ENCODE measurements around the gene HAGHL.

The HAGHL gene

DNA sequence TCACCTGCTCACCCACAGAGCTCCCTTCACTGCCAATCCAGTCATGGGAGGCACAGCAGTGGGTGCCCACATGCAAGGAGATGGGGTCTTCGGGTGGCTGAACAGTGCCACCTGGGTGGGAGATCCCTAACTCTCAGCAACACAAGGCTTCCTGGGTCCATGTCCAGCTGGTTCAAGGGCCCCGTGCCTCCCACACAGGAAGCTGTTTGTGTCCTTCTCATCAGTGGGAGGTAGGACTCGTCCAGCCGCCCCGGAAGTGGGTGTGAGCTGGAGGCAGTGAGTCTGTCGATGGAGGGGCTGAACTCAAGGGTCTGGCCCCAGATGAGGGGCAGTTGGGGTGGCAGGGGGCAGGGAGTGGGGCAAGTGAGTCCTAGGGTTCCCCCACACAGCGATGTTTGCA is 22.9 kb upstream of the HAGHL start:
- H3K27me3 ChIP-seq (replicated peaks; ENCODE audit: control insufficient read depth, insufficient read depth, low read length): peaks cover 67% of the 10 kb centered on the region
- no peak overlapping the region for H3K4me3 ChIP-seq (ENCODE audit: low read length)
- no peaks in the 10 kb centered on the region for H3K4me1 ChIP-seq (ENCODE audit: control insufficient read depth, insufficient read depth, low read length)
- H3K36me3 ChIP-seq (ENCODE audit: control insufficient read depth, insufficient read depth, low read length, severe bottlenecking): no peaks in the 10 kb centered on the region
- no peaks in the 10 kb centered on the region for H3K9me3 ChIP-seq (ENCODE audit: control insufficient read depth, low read length)
- DNase-seq (ENCODE audit: low read depth): no peak
- no peak overlapping the region for H3K9ac ChIP-seq (ENCODE audit: low read length)

- Histone ChIP-seq H3K9me3 (ENCODE audit: control insufficient read depth, low read length) (no peaks in the 10 kb centered on the region), H3K4me3 (ENCODE audit: low read length) (no peak overlapping the region), H3K4me1 (ENCODE audit: control insufficient read depth, insufficient read depth, low read length) (peaks cover 2% of the 10 kb centered on the region), H3K9ac (ENCODE audit: low read length) (no peak overlapping the region), H3K27me3 (replicated peaks; ENCODE audit: control insufficient read depth, insufficient read depth, low read length) (peaks cover 73% of the 10 kb centered on the region), H3K36me3 (ENCODE audit: control insufficient read depth, insufficient read depth, low read length, severe bottlenecking) (no peaks in the 10 kb centered on the region)
- no peak for DNase-seq (ENCODE audit: low read depth)
These were observed 22.1 kb upstream of the HAGHL start for GRCh38 chr16:704552-705380.

DNA sequence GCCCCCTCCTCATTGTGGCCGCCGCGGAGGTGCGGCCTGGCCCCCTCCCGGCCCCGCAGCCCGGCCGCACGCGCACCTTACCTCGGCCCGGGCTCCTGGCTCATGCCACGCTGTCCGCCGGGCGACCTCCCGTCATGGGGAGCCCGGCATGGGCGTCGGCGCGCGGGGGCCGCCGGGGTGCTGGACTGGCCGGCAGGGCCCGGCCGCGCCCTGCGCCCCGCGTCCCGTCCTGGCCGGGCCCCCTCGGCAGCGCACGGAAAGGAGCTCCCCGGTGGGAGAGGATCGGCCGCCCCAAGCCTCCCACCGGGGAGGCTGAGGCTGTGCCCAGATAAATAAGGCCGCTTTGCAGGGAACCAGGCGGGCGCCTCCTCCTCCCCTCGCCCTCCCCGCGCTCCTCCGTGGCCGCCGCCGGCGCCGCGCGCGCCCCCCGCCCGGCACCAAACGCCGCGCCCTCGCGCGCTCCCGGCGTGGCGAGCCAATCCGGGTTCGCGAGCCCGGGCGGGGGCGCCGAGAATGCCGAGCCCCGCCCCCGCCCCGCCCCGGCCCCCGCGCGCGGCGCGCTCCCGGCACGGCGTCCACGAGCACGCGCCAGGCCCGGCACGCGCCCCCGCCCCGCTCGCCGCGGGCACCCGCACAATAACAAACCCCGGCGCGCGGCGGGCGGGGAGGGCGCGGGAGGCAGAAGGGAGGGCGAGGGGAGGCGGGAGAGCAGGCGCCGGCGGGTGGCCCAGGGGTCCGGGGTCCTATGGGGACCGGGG is 21.3 kb upstream of the HAGHL start, which contains the start of gene FBXL16:
Gene FBXL16 (minus strand): TSS at position 371 of the 758 bp plus-strand sequence. CDS start 8,396 bp downstream, outside the sequence.
- H3K4me1 ChIP-seq (ENCODE audit: control insufficient read depth, insufficient read depth, low read length): peaks cover 7% of the 10 kb centered on the region
- no peak within 1 kb of the TSS for H3K9ac ChIP-seq (ENCODE audit: low read length)
- H3K27me3 ChIP-seq (replicated peaks; ENCODE audit: control insufficient read depth, insufficient read depth, low read length): peaks cover 75% of the 10 kb centered on the region
- peak; percentile 58 for DNase-seq (ENCODE audit: low read depth)
- no peak within 1 kb of the TSS for H3K4me3 ChIP-seq (ENCODE audit: low read length)
- no peaks in the 10 kb centered on the region for H3K36me3 ChIP-seq (ENCODE audit: control insufficient read depth, insufficient read depth, low read length, severe bottlenecking)
- H3K9me3 ChIP-seq (ENCODE audit: control insufficient read depth, low read length): no peaks in the 10 kb centered on the region

GRCh38 chr16:706189-707061 is 20.5 kb upstream of the HAGHL start:
- Histone ChIP-seq H3K4me1 (ENCODE audit: control insufficient read depth, insufficient read depth, low read length) (peaks cover 7% of the 10 kb centered on the region), H3K27me3 (replicated peaks; ENCODE audit: control insufficient read depth, insufficient read depth, low read length) (peaks cover 74% of the 10 kb centered on the region), H3K9me3 (ENCODE audit: control insufficient read depth, low read length) (no peaks in the 10 kb centered on the region), H3K36me3 (ENCODE audit: control insufficient read depth, insufficient read depth, low read length, severe bottlenecking) (no peaks in the 10 kb centered on the region), H3K4me3 (ENCODE audit: low read length) (no peak overlapping the region), H3K9ac (ENCODE audit: low read length) (no peak overlapping the region)
- no peak for DNase-seq (ENCODE audit: low read depth)

DNA sequence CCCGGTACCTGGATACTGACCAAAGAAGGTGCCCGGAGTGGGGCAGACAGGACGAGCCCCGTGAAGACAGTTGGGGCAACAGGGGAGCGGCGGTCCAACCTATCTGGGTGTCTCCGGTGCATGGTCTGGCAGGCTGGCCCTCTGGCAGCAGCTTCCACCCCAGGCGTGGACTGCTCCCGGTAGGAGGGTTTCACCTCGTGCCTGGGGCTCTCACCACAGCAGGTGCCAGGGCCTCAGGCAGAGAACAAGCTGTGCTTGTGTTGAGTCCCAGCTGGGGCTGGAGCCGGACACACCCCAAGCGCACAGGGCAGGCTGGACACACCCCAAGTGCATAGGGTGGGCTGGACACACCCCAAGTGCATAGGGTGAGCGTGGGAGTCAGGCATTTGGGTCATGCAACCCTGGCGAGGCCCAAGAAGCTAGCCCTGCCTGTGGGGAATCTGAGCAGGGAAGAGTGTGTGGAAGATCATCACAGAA is 19.8 kb upstream of the HAGHL start:
- H3K4me1 ChIP-seq (ENCODE audit: control insufficient read depth, insufficient read depth, low read length): peaks cover 9% of the 10 kb centered on the region
- no peaks in the 10 kb centered on the region for H3K36me3 ChIP-seq (ENCODE audit: control insufficient read depth, insufficient read depth, low read length, severe bottlenecking)
- no peak overlapping the region for H3K9ac ChIP-seq (ENCODE audit: low read length)
- H3K4me3 ChIP-seq (ENCODE audit: low read length): no peak overlapping the region
- H3K9me3 ChIP-seq (ENCODE audit: control insufficient read depth, low read length): no peaks in the 10 kb centered on the region
- no peak for DNase-seq (ENCODE audit: low read depth)
- H3K27me3 ChIP-seq (replicated peaks; ENCODE audit: control insufficient read depth, insufficient read depth, low read length): peaks cover 69% of the 10 kb centered on the region

DNA sequence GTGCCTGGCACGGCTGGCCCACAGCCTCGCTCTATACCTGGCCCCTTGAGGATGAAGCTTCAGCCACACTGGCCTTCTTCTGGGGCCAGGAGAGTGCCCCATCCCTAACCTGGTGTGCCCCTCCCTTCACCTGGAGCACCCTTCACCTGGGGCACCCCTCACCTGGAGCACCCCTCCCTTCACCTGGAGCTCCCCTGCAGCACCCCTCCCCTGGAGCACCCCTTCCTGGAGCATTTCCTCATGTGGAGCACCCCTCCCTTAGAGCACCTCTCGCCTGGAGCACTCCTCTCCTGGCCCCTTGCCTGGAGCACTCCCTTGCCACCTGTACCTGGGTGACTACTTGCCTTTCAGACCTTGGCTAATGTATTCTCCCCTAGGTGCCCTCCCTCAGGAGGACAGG is 18.9 kb upstream of the HAGHL start:
- Histone ChIP-seq H3K4me3 (ENCODE audit: low read length) (no peak overlapping the region), H3K9ac (ENCODE audit: low read length) (no peak overlapping the region), H3K4me1 (ENCODE audit: control insufficient read depth, insufficient read depth, low read length) (peaks cover 15% of the 10 kb centered on the region), H3K36me3 (ENCODE audit: control insufficient read depth, insufficient read depth, low read length, severe bottlenecking) (no peaks in the 10 kb centered on the region), H3K9me3 (ENCODE audit: control insufficient read depth, low read length) (no peaks in the 10 kb centered on the region), H3K27me3 (replicated peaks; ENCODE audit: control insufficient read depth, insufficient read depth, low read length) (peaks cover 60% of the 10 kb centered on the region)
- DNase-seq (ENCODE audit: low read depth): no peak

- no peaks in the 10 kb centered on the region for H3K36me3 ChIP-seq (ENCODE audit: control insufficient read depth, insufficient read depth, low read length, severe bottlenecking)
- H3K4me1 ChIP-seq (ENCODE audit: control insufficient read depth, insufficient read depth, low read length): peaks cover 15% of the 10 kb centered on the region
These were observed 17.9 kb upstream of the HAGHL start for GRCh38 chr16:708959-709358.

DNA sequence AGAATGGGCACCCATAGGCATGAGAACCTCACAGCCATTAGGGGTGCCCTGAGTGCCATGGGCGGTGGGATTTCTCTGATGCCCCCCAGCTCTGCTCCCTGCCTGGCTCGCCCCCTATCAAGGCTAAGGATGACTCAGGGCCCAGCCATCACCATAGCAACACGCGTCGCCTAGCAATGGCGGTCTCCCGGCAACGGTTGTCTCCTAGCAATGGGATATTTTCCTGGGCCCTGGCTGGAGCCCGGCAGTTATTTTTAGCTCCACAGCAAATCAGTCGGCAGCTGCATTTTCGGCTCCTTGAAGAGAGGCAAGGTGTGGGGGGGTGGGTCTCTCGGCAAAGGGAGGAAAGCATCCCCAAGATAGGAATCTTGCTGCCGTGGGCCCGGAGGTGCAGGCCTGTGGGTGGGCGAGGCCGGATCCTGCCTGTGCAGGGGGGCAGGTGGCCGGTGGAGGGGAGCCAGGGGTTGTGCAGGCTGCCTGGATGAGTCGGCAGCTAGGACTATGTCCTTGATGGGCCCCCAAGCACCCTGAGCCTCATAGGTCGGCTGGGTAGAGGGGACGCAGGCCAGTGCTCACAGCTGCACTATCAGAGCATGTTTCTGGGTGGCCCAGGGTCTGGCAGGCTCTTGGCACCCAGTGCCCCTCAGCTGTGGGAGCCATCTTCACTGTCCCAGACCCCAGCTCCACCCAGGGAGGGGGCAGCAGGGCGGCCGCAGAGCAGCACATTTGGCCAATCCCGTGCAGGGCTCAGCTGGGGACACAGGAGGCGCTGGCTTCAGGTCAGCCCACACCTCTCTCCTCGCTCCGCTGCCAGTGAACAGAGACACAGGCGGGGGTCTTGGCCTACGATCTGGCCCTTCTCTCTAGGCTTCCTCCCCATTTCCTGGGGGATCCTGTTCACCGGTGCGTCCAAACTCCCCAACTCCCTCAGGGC is 17.1 kb upstream of the HAGHL start:
- H3K9ac ChIP-seq (ENCODE audit: low read length): no peak overlapping the region
- no peak overlapping the region for H3K4me3 ChIP-seq (ENCODE audit: low read length)
- H3K36me3 ChIP-seq (ENCODE audit: control insufficient read depth, insufficient read depth, low read length, severe bottlenecking): no peaks in the 10 kb centered on the region
- peak; percentile 52 for DNase-seq (ENCODE audit: low read depth)
- peaks cover 45% of the 10 kb centered on the region for H3K27me3 ChIP-seq (replicated peaks; ENCODE audit: control insufficient read depth, insufficient read depth, low read length)
- peaks cover 20% of the 10 kb centered on the region for H3K4me1 ChIP-seq (ENCODE audit: control insufficient read depth, insufficient read depth, low read length)
- H3K9me3 ChIP-seq (ENCODE audit: control insufficient read depth, low read length): no peaks in the 10 kb centered on the region

More at GRCh38 chr16:708959-709358, 17.9 kb upstream of the HAGHL start:
- Histone ChIP-seq H3K9ac (ENCODE audit: low read length) (no peak overlapping the region), H3K27me3 (replicated peaks; ENCODE audit: control insufficient read depth, insufficient read depth, low read length) (peaks cover 51% of the 10 kb centered on the region), H3K9me3 (ENCODE audit: control insufficient read depth, low read length) (no peaks in the 10 kb centered on the region), H3K4me3 (ENCODE audit: low read length) (no peak overlapping the region)
- DNase-seq (ENCODE audit: low read depth): no peak

GRCh38 chr16:710500-711075 is 16.3 kb upstream of the HAGHL start:
- peaks cover 44% of the 10 kb centered on the region for H3K27me3 ChIP-seq (replicated peaks; ENCODE audit: control insufficient read depth, insufficient read depth, low read length)
- DNase-seq (ENCODE audit: low read depth): no peak
- H3K4me3 ChIP-seq (ENCODE audit: low read length): no peak overlapping the region

DNA sequence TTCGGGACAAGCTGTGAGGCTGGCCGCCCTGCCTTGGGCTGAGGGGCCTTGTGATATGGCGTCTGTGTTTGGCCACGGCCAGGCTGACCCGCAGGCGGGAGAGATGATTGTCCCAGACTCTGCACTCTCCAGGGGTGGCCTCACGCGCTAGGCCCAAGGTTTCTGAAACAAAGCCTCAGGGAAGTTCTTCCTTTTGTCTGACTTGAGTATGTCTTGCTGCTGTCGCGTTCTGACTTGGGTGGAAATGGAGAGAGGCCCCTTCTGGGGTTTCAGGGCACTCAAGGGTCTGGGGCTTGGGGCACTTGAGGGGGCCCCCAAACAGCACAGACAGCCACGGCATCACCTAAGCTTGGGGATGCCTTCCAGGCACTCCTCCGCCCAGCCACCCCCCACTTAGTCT is 15.8 kb upstream of the HAGHL start:
- no peak for DNase-seq (ENCODE audit: low read depth)
- H3K9ac ChIP-seq (ENCODE audit: low read length): no peak overlapping the region
- no peak overlapping the region for H3K4me3 ChIP-seq (ENCODE audit: low read length)
- peaks cover 44% of the 10 kb centered on the region for H3K27me3 ChIP-seq (replicated peaks; ENCODE audit: control insufficient read depth, insufficient read depth, low read length)
- H3K36me3 ChIP-seq (ENCODE audit: control insufficient read depth, insufficient read depth, low read length, severe bottlenecking): no peaks in the 10 kb centered on the region
- no peaks in the 10 kb centered on the region for H3K9me3 ChIP-seq (ENCODE audit: control insufficient read depth, low read length)
- peaks cover 24% of the 10 kb centered on the region for H3K4me1 ChIP-seq (ENCODE audit: control insufficient read depth, insufficient read depth, low read length)

More at GRCh38 chr16:710500-711075, 16.3 kb upstream of the HAGHL start:
- Histone ChIP-seq H3K9ac (ENCODE audit: low read length) (no peak overlapping the region), H3K9me3 (ENCODE audit: control insufficient read depth, low read length) (no peaks in the 10 kb centered on the region), H3K36me3 (ENCODE audit: control insufficient read depth, insufficient read depth, low read length, severe bottlenecking) (no peaks in the 10 kb centered on the region), H3K4me1 (ENCODE audit: control insufficient read depth, insufficient read depth, low read length) (peaks cover 20% of the 10 kb centered on the region)
